ENCODE results near the gene GRAMD4.
"Not testable (repeated sequence)": the region's sequence is repeated elsewhere in the genome, so short reads cannot be mapped to it uniquely, and the experiment has no call there.

The GRAMD4 gene

GRCh38 chr22:46622081-46622521 is 1.9 kb downstream of the GRAMD4 start:
- no peak for DNase-seq

DNA sequence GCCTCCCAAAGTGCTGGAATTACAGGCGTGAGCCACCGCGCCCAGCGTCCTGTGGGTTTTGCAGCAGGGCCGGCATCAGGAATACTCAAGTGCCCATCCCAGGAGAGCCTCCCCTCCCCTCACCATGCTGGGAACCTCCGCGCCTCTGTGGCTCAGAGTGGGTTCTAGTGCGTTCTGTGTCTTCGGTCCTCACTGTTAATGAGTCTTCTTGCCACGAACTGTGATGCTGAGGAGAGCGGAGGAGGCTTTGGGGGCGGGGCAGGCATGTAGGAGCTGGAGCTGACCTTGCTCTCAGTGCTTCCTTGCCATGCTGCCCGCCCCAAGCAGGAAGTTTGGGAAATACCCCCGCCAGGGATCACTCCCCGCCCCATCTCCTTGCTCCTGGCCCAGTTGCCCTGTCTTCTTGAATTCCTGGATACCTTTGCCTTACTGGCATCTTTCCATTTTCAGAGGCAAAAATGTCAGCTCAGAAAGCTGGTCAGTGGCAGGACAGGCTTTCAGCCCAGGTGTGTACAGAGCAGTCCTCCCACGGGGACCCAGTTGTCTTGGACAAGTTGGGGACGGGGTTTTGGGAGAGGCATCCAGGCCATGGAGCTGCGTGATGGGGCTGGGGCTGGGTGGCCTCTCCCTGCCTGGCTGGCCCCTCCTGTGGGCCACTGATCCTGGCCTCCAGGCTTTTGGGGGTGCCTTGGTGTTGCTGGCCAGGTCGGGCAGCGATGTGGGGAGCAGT is 5.1 kb downstream of the GRAMD4 start:
- DNase-seq: no peak

GRCh38 chr22:46625843-46626349 is 5.7 kb downstream of the GRAMD4 start:
- DNase-seq: no peak

GRCh38 chr22:46626356-46626755 is 6.2 kb downstream of the GRAMD4 start:
- DNase-seq: no peak

DNA sequence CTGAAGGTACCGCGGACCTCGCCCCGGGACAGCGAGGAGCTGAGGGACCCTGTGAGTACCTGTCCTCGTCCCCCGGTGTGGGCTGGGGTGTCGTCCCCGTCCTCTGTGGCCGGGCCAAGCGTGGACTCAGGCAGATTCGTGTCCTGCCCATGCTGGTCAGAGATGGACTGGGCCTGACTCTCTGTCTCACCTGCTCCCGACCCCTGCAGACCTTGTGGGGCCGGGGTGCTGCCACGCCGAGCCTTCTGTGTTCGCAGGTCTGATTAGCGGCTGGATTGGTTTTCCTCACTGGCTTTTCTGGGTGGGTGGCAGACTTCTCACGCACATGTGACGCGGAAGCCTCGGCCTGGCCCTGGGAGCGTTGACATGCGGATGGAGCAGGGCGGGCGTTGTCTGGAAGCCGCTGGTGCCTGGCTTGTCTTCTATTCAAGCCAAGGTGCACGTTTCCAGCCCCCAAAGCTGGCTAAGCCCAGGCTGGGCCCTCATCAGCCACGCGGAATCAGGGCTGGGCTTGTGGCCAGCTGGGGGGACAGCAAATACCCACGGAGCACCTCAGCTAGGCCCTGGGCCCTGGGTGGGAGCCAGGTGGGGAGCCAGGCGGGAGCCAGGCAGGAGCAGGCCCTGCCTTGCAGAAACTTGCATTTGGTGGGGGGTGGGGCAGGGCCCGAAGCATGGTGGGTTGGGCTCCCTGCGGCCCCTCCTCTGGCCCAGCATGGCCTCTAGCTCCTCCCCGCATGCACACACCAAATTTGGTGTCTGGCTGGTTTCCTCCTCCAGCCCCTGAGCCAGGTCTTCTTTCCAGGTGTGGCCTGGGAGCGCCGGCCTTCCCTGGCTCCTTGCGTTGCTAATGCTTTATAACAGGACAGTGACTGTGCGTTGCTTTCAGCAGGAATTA is 7.0 kb downstream of the GRAMD4 start:
- no peak for DNase-seq

- DNase-seq: no peak
These were observed 7.8 kb downstream of the GRAMD4 start for GRCh38 chr22:46627806-46628482.

- DNase-seq: no peak
These were observed 8.6 kb downstream of the GRAMD4 start for GRCh38 chr22:46628756-46629155.

DNA sequence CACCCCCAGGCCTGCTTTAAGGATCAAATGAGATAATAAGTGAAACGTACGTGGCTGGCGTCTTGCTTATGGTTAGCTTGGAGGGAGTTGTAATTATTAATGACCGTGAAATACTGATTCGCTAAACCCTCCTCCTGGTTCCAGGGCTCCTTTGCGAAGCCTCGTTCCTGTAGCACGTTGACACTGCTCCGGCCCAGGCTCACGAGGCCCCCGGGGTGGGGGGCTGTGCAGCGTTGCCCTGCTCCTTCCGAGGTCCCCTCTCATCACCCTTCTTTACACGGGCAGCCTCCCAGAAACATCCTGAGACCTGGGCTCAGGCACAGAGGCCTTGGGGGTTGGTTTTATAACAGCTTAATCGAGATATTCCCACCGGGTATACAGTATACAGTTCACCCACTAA is 9.1 kb downstream of the GRAMD4 start:
- DNase-seq: no peak

DNA sequence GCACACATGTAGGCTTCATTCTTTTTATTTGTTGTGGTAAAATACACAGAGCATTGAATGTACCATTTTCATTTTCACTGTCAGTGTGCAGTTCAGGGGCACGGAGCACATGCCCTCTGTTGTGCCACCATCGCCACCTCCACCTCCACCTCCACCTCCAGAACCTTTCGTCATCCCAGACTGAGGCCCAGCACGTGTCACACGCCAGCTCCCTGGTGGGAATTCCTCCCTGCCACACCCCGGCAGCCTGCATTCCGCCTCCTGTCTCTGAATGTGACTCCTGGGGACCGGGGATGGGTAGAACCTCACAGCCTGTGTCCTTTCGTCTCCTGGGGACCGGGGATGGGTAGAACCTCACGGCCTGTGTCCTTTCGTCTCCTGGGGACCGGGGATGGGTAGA is 10.9 kb downstream of the GRAMD4 start:
- DNase-seq: no peak

- DNase-seq: no peak
These were observed 12.6 kb downstream of the GRAMD4 start for GRCh38 chr22:46632646-46633249.

GRCh38 chr22:46633334-46633890 is 13.2 kb downstream of the GRAMD4 start:
- no peak for DNase-seq

- DNase-seq: no peak
These were observed 14.0 kb downstream of the GRAMD4 start for GRCh38 chr22:46634011-46634699.

- DNase-seq: not testable (repeated sequence)
These were observed 14.9 kb downstream of the GRAMD4 start for GRCh38 chr22:46634973-46635685.

GRCh38 chr22:46635756-46636155 is 15.6 kb downstream of the GRAMD4 start:
- DNase-seq: peak; percentile 13

DNA sequence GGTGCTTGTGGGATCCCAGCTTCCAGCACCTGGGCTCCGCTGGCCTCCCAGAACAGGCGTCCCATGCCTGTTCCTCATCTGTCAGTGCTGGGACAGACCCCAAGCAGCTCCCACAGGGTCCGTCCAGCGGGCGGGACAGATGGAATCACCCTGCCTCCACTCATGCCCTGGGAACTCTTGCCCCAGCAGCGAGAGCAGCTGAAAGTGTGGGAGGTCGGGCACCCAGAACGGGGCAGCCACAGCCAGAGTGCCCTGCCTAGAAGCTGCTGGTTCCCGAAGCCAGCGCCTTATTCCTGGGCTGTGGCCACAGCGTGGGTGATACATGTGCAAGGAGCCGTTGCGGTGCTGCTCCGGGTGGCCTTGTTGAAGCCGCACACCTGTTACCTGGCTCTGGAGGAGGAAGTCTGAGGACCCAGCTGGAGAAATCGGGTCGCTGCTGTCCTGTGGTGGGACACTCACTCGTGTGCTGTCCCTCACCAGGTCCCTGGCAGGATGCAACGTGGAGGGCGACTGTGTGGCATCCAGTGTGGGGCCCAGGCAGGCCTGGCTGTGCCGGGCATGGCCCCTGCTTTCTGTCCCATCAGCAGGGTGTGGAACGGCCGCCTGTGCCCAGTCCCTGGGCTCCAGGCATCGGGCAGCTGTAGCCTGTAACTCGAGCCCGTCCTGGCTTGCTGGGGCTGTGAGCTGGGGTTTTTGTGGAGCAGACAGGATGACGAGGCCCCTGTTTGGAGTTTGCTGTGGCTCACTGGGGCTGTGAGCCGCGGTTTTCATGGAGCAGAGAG is 16.2 kb downstream of the GRAMD4 start:
- no peak for DNase-seq

DNA sequence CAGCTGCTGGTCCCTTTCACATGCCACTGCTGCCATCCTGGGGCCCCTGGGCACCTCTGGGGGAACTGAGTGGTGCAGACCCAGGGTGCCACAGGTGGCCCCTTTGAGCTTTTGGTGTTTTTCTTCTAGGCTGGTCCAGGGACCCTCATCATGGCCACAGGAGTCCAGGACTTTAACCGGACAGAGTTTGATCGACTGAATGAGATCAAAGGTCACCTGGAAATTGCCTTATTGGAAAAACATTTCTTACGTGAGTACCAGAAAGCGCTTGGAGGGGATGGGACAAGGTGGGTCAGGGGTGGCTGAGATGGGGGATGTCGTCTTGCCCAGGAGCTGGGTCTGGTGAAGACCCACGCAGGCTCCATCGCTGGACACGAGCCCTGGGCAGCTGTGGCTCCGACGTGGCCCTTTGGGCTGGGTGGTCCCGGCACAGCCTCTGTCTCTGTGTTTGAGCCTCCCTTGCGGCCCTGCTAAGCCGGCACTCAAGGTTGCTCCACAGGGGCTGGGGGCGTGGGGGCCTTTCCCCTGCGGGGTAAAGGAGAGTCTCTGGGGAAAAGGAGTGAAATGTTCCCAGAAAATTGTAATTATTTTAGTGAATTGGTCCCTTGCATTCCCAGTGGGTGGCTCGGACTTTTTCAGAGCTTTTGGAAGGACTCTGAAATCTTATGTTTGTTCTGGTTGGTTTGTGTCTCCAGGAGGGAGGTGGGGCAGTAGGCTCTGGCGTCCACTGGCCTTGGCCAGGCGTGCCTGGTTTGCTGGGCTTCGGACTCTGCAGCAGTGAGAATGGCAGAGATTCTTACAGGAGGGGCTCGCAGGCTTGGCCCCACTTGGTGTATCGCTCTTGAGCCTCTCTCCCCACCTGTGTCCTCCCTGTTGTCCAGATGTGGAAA is 17.8 kb downstream of the GRAMD4 start:
- DNase-seq: no peak

GRCh38 chr22:46638601-46639431 is 18.6 kb downstream of the GRAMD4 start:
- no peak for DNase-seq

DNA sequence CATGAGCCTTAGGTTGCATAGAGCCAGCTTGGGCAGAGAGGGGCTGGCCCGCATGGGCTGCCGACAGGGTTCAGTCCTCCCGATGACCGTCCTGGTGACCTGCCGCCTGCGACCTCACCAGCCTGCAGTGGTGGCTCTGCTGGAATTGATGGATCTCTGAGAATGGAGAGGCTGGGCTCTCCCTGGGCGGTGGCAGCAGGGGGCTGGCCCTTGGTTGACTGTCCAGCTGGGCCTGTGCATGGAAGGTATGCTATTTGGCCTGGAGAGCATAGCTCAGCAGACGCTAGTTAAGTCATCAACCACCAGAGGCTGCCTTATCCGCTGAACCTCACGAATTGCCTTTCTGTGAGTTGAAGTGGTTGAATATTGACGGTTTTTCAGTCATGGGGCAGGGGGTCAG is 19.7 kb downstream of the GRAMD4 start:
- no peak for DNase-seq
